GM12891 (cell line): ENCODE measurements around the gene ST8SIA4.

Experiments used
- DNase-seq: peaks from one replicate; pipeline ENCODE4 v3.0.0; 2011; ENCODE audit warnings: low spot score; ENCODE audit not compliant: insufficient read length
- FAIRE-seq: peaks from 2 replicates; lab custom pipeline; 2011; peaks lifted over from hg19 to GRCh38; lab: Jason Lieb, UNC
- PAX5 ChIP-seq: IDR thresholded peaks from 2 replicates; pipeline ENCODE4 v1.6.1; 2011; ENCODE audit warnings: low read length, moderate library complexity, mild to moderate bottlenecking; ENCODE audit not compliant: insufficient read depth, severe bottlenecking
- POLR2A ChIP-seq: IDR thresholded peaks from 2 replicates; pipeline ENCODE4 v1.6.1; 2011; ENCODE audit warnings: low read depth, low read length, control low read depth
- POLR2AphosphoS5 ChIP-seq: IDR thresholded peaks from 2 replicates; pipeline ENCODE4 v1.6.1; 2011; ENCODE audit warnings: low read depth, low read length, control low read depth
- POU2F2 ChIP-seq: IDR thresholded peaks from 2 replicates; pipeline ENCODE4 v1.6.1; 2011; ENCODE audit warnings: low read depth, mild to moderate bottlenecking, control low read depth, low read length, moderate library complexity
- SPI1 ChIP-seq: IDR thresholded peaks from 2 replicates; pipeline ENCODE4 v1.6.1; 2011; ENCODE audit warnings: low read depth, low read length, control low read depth
- TAF1 ChIP-seq: IDR thresholded peaks from 2 replicates; pipeline ENCODE4 v1.6.1; 2011; ENCODE audit warnings: low read depth, low read length, control low read depth

ST8SIA4 gene

GRCh38 chr5:100900796-100901781 lies 2.0 kb downstream of the ST8SIA4 start:
- no peak for FAIRE-seq

DNA sequence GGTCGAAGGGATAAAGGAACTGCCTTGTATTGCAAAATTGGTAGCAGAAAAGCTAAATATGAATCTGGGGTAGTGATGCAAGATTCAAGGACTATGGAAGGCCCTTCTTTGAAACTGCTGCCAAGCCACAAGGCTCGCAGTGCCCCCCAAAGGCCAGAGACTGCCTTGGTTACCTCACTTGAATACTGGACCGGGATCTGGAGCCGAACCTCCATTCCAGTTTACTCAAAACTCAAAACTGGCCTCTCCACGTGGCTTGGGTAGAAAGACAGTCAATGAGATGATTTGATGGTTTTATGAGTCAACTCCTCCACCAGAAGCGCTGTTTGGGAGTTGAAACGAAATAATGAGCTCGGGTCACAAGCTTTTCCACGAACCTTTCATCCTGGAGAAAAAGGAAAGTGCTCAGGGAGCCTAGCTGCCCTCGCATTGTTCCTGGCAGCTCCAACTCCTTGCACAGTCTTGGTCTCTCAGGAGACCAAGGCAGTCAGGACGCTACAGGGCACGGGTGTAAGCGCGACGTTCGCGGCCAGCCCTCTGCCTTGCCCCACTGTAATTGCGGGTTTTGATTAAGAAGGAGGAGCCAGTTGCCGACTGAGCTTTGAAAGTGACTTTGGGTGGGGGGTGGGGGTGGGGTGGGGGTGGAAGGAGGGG lies 2.8 kb downstream of the ST8SIA4 start:
- no peak for DNase-seq
- TF ChIP-seq TAF1 (peak; percentile 4; the same call in 1 of the 2 replicates), PAX5 (no peak), POLR2A (peak; percentile 76), SPI1 (no peak), POLR2AphosphoS5 (peak; percentile 90), POU2F2 (no peak)
- peak; percentile 91 for FAIRE-seq

More at GRCh38 chr5:100900796-100901781, 2.0 kb downstream of the ST8SIA4 start:
- peak; percentile 75 for TF ChIP-seq POLR2AphosphoS5
- TF ChIP-seq TAF1: peak; percentile 65
- no peak for TF ChIP-seq SPI1
- peak; percentile 16 for TF ChIP-seq PAX5
- TF ChIP-seq POLR2A: peak; percentile 66
- TF ChIP-seq POU2F2: peak; percentile 21; the same call in 1 of the 2 replicates
- peak; percentile 28 for DNase-seq

DNA sequence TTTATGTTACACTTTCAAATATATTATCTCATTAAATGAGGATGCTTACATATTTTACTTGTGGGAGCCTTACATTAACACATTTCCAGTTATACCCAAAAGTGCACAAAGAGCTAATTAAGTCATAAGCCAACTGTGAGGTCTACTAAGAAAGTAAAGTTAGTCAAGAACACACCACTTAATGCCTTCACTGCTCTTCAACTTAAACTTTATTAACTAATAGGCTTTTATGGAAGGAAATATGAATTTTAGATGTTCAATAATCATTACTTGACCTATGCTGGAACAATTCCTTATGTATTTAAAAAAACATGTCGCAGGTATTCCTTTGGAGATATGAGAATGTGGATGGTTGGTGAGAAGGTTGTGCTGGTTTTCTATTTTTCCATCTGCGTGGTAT lies 3.4 kb downstream of the ST8SIA4 start:
- TF ChIP-seq POLR2AphosphoS5 (no peak), POU2F2 (no peak), TAF1 (no peak), PAX5 (no peak), POLR2A (no peak), SPI1 (no peak)
- DNase-seq: no peak
- FAIRE-seq: peak; percentile 52

GRCh38 chr5:100898504-100899346 lies 4.4 kb downstream of the ST8SIA4 start:
- FAIRE-seq (peak; percentile 52), DNase-seq (no peak)
- TF ChIP-seq SPI1 (no peak), POLR2A (no peak)

- TF ChIP-seq TAF1 (no peak), POLR2AphosphoS5 (no peak), POU2F2 (no peak), PAX5 (no peak), SPI1 (no peak), POLR2A (no peak)
- no peak for FAIRE-seq
- DNase-seq: no peak
These were observed 7.0 kb downstream of the ST8SIA4 start for GRCh38 chr5:100896054-100896453.

DNA sequence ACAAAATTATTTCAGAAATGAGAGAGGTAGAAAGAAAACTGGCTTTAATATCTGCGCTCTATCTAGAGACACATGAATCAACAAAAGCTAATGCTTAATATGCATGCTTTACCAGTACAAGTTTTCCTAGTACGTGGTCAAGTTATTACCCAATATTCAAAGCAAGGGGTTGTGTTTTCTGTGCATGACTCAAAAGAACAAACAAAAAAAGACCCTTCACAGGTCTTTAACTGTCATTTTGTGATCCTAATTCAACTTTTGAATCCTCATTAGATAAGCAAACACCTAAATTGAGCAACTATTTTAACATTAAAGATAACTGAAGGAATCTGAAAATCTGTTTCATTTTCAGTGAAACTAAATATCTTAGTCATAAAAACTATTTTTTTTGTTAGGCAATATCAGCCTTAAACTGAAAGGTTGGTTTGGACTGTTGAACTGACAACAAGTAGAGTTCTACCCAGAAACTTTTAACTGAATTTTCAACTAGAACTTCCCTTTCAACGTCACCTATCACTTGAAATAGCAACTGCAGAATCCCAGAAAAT lies 12.5 kb downstream of the ST8SIA4 start:
- DNase-seq (no peak), FAIRE-seq (peak; percentile 76)
- no peak for TF ChIP-seq TAF1
- TF ChIP-seq SPI1: no peak
- peak; percentile 34; the same call in 1 of the 2 replicates for TF ChIP-seq POLR2A
- no peak for TF ChIP-seq PAX5
- 0 out of 2 replicates have a peak, but pooled peaks have one; percentile 15 for TF ChIP-seq POLR2AphosphoS5
- TF ChIP-seq POU2F2: peak; percentile 67; the same call in 1 of the 2 replicates

DNA sequence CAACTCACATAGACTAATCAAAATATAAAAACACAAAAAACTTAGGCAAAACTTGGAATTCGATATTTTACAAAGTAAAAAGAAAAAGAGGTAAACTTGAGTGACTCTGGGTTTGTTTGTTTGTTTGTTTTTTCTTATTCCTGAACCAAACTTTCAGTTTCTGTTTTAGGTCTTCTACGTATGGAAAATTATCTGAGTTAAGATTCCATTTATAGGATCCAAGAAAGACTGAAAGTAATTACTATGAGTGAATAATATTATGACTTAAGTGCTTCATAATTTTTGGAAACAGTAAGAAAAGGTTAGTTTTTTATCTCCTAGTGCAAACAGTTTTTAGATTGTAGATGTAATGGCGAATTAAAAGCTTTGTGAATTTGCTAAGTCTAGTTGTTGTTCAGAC lies 13.2 kb downstream of the ST8SIA4 start:
- no peak for FAIRE-seq
- no peak for TF ChIP-seq POLR2A
- no peak for TF ChIP-seq TAF1
- TF ChIP-seq POU2F2: no peak
- TF ChIP-seq SPI1: no peak
- DNase-seq: no peak

- no peak for FAIRE-seq
- peak; percentile 13; the same call in 1 of the 2 replicates for TF ChIP-seq SPI1
- TF ChIP-seq POLR2A: no peak
- no peak for DNase-seq
These were observed 13.8 kb downstream of the ST8SIA4 start for GRCh38 chr5:100889165-100889743.
